Fibroblast of pulmonary artery (primary cell): Measurements from ENCODE around the gene BRD4.
A peak's percentile ranks its signal among the peaks of the same experiment; 100 is the strongest.

Source experiments
- DNase-seq: peaks from one replicate; pipeline ENCODE4 v3.0.0-alpha.2; 2010; ENCODE audit warnings: low read depth
- H3K4me3 ChIP-seq: replicated peaks from 2 replicates; pipeline ENCODE4 v1.5.1; 2011; ENCODE audit warnings: low read depth, mild to moderate bottlenecking, control low read depth, low read length, moderate library complexity
- CTCF ChIP-seq: IDR thresholded peaks from 2 replicates; pipeline ENCODE4 v1.5.1; 2011; ENCODE audit warnings: mild to moderate bottlenecking, control low read depth, low read length, inconsistent platforms; ENCODE audit errors: missing control alignments

BRD4 gene

GRCh38 chr19:15264061-15264932 lies 68.0 kb downstream of the BRD4 start:
- H3K4me3 ChIP-seq: no peak overlapping the region
- TF ChIP-seq CTCF: peak; percentile 72
- DNase-seq: peak; percentile 80

- no peak overlapping the region for H3K4me3 ChIP-seq
- TF ChIP-seq CTCF: no peak
- DNase-seq: no peak
These were observed 68.9 kb downstream of the BRD4 start for GRCh38 chr19:15263361-15263985.

DNA sequence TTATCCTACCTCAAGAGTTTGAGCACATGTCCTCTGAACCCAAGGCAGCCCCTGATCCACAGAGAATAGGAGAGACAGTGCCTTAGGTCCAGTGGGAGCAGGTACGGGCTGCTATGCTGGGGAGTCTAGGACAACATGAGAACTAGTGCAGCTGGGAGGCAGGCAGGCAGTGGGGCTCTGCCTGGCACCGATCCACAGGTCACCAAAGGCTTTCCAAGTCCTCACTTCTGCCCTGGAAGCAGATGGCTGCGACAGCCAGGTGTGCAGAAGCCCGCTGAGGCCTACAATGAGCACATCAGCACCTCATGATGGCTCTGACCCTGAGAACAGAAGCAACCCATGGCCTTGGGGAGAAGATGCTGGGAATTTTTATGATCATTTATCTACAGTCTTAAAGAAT lies 70.3 kb downstream of the BRD4 start:
- no peak for DNase-seq
- no peak overlapping the region for H3K4me3 ChIP-seq
- no peak for TF ChIP-seq CTCF

DNA sequence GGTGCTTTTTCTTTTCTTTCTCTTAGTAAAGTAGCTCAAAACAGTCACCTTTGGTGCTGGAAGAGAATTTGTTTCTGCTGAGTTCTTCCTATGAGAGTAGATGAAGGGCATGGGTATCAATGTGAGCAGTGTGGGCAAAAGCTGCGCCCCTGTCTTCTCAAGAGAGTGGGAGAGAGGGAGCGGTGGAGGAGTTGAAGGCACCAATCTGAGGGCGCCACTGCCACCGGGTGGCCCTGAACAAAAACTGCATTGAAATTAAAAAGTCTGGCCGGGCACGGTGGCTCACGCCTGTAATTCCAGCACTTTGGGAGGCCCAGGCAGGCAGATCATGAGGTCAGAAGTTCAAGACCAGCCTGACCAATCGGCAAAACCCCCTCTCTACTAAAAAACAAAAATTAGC lies 71.4 kb downstream of the BRD4 start:
- peak; percentile 33 for DNase-seq
- H3K4me3 ChIP-seq: no peak overlapping the region
- peak; percentile 28 for TF ChIP-seq CTCF

GRCh38 chr19:15259907-15260306 lies 72.4 kb downstream of the BRD4 start:
- DNase-seq: no peak
- no peak for TF ChIP-seq CTCF
- H3K4me3 ChIP-seq: no peak overlapping the region

DNA sequence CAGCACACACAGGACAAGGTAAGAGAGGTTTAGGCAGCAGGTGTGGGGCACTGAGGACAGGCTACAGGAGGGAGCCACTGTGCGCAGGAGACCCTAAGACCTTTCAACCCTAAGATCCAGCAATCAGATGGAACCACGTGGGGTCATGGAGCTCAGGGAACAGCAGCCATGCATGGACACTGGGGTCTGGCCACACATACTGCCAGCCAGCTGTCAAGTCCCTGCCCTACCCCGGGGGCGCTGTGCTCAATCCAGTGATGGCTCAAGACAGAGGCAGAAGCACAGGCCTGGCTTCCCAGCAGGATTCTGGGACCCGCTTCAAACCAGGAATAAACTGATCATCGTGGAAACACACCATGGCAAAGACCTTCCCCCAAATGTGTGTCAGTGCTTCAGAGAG lies 74.6 kb downstream of the BRD4 start:
- no peak for DNase-seq
- H3K4me3 ChIP-seq: no peak overlapping the region
- no peak for TF ChIP-seq CTCF
